Keratinocyte (primary cell): Measurements from ENCODE around the gene GZF1. TPM values are rescaled to one million over a fixed set of nuclear protein-coding genes. Genes with fewer than 3 reads are reported as not detected.

Experiments used
- DNase-seq: peaks from one replicate; pipeline ENCODE4 v3.0.0-alpha.2; 2011; ENCODE audit warnings: low read depth, missing footprints, low spot score
- FAIRE-seq: peaks from 2 replicates; lab custom pipeline; 2011; peaks lifted over from hg19 to GRCh38; lab: Jason Lieb, UNC
- H2AFZ ChIP-seq: 2 replicates; pipeline ENCODE4 v1.6.0; 2012; ENCODE audit warnings: low read length, control low read depth, inconsistent platforms; ENCODE audit not compliant: control insufficient read depth
- H3K27ac ChIP-seq: 2 replicates; pipeline ENCODE4 v1.5.1; 2011; ENCODE audit warnings: low read length; ENCODE audit not compliant: control insufficient read depth, insufficient read depth
- H3K27me3 ChIP-seq: 3 replicates; pipeline ENCODE4 v1.6.0; 2011; ENCODE audit warnings: low read length; ENCODE audit not compliant: control insufficient read depth, insufficient read depth; ENCODE audit errors: extremely low read depth
- H3K36me3 ChIP-seq, 2 experiments: 2 replicates in 1 of 2; 3 replicates in 1 of 2; pipeline ENCODE4 v1.5.1; 2011; ENCODE audit warnings: low read length in 2 of 2, mild to moderate bottlenecking in 1 of 2; ENCODE audit not compliant: control insufficient read depth in 2 of 2, insufficient read depth in 2 of 2; ENCODE audit errors: extremely low read depth in 1 of 2
- H3K4me1 ChIP-seq: 3 replicates; pipeline ENCODE4 v1.5.1; 2011; ENCODE audit warnings: low read length; ENCODE audit not compliant: control insufficient read depth, insufficient read depth; ENCODE audit errors: extremely low read depth
- H3K4me2 ChIP-seq: 3 replicates; pipeline ENCODE4 v1.6.0; 2011; ENCODE audit warnings: low read depth, low read length; ENCODE audit not compliant: control insufficient read depth, insufficient read depth; ENCODE audit errors: extremely low read depth
- H3K4me3 ChIP-seq, 3 experiments: fragments of 200-600 bp in 1 of 3; sonication (generic) in 1 of 3; 2 replicates in 2 of 3; 3 replicates in 1 of 3; pipeline ENCODE4 v1.5.1; 2011 to 2016; ENCODE audit warnings: low read length in 3 of 3, mild to moderate bottlenecking in 3 of 3, control low read depth in 2 of 3, inconsistent platforms in 1 of 3, low read depth in 1 of 3, mixed read lengths in 1 of 3, mixed run types in 1 of 3, moderate library complexity in 1 of 3; ENCODE audit not compliant: control insufficient read depth in 2 of 3, insufficient read depth in 2 of 3; ENCODE audit errors: extremely low read depth in 1 of 3
- H3K79me2 ChIP-seq: 2 replicates; pipeline ENCODE4 v1.6.0; 2012; ENCODE audit warnings: low read length; ENCODE audit not compliant: control insufficient read depth, insufficient read depth
- H3K9ac ChIP-seq: 3 replicates; pipeline ENCODE4 v1.6.0; 2011; ENCODE audit warnings: low read length; ENCODE audit not compliant: control insufficient read depth, insufficient read depth; ENCODE audit errors: extremely low read depth
- H3K9me1 ChIP-seq: 3 replicates; pipeline ENCODE4 v1.6.0; 2011; ENCODE audit warnings: low read length; ENCODE audit not compliant: control insufficient read depth, insufficient read depth; ENCODE audit errors: extremely low read depth
- H3K9me3 ChIP-seq: 2 replicates; pipeline ENCODE4 v1.5.1; 2012; ENCODE audit warnings: low read depth, low read length; ENCODE audit not compliant: control insufficient read depth
- H4K20me1 ChIP-seq: 3 replicates; pipeline ENCODE4 v1.6.0; 2011; ENCODE audit warnings: low read length; ENCODE audit not compliant: control insufficient read depth, insufficient read depth; ENCODE audit errors: extremely low read depth
- CTCF ChIP-seq, 3 experiments: IDR thresholded peaks in 1 of 3; conservative IDR thresholded peaks in 1 of 3; optimal IDR thresholded peaks in 1 of 3; 2 replicates in 2 of 3; 3 replicates in 1 of 3; pipeline versions ENCODE3 to v1.5.1; 2011; ENCODE audit warnings: low read length in 3 of 3, mild to moderate bottlenecking in 3 of 3, moderate library complexity in 2 of 3, control low read depth in 1 of 3, inconsistent platforms in 1 of 3; ENCODE audit not compliant: insufficient read depth in 2 of 3; ENCODE audit errors: extremely low read depth in 1 of 3
- EZH2 ChIP-seq: IDR thresholded peaks from one replicate; pipeline ENCODE4 v1.6.1; 2012; ENCODE audit warnings: inconsistent platforms, mild to moderate bottlenecking, low read length, moderate library complexity
- dilution Hi-C: fragments of 300-500 bp; cut with MboI; formaldehyde crosslinking; loops from one replicate; pipeline ENCODE4 v1.7.0; 2020; ENCODE audit warnings: low sequenced_read_pairs; ENCODE audit not compliant: extremely low pct_ligation_motif_present
- polyA plus RNA-seq, 5 experiments: library from polyadenylated mRNA; depleted of rRNA in 3 of 5; stranded (reverse) in 3 of 5; stranded (forward) in 1 of 5; unstranded in 1 of 5; fragments of >200 nt; gene quantifications; 1 replicate in 1 of 5; 2 replicates in 3 of 5; 3 replicates in 1 of 5; pipeline versions ENCODE4 v1.2.1 to v1.2.3, GENCODE V29; 2011 to 2012; ENCODE audit warnings: missing spikeins in 2 of 5, low read depth in 1 of 5, low replicate concordance in 1 of 5

The GZF1 gene
- polyA plus RNA-seq, 1 donor (not counting 4 experiments of a cell fraction or from before 2014, with no cell fraction given) = 11.7 TPM

GRCh38 chr20:23409800-23410199 lies 47.8 kb downstream of the GZF1 start:
- no peak overlapping the region for H3K4me3 ChIP-seq
- DNase-seq = no peak
- no peak for FAIRE-seq
- no peaks in the 10 kb centered on the region for H3K4me1 ChIP-seq
- peaks cover 3% of the 10 kb centered on the region for H4K20me1 ChIP-seq
- H3K4me2 ChIP-seq = no peak overlapping the region
- no peak overlapping the region for H3K9ac ChIP-seq
- peaks cover 0 to 2% of the 10 kb centered on the region in 2 experiments for H3K36me3 ChIP-seq
- H3K27ac ChIP-seq = no peak overlapping the region
- H2AFZ ChIP-seq = no peak overlapping the region
- no peak for TF ChIP-seq CTCF (optimal IDR thresholded peaks at IDR 0.05 in 1 of 3, IDR thresholded peaks at IDR 0.05 in 1 of 3, conservative IDR thresholded peaks at IDR 0.05 in 1 of 3; ENCODE audit: extremely low read depth in 1 of 3, insufficient read depth in 2 of 3, low read length in 3 of 3)
- no peak for TF ChIP-seq EZH2
- no peaks in the 10 kb centered on the region for H3K9me1 ChIP-seq
- dilution Hi-C loops = loop anchor here (25.0 kb wide), 1 partner anchor 203 kb away; the partner anchor contains the start of gene CST9
- H3K79me2 ChIP-seq = peaks cover 95% of the 10 kb centered on the region
- H3K27me3 ChIP-seq = no peaks in the 10 kb centered on the region
- no peaks in the 10 kb centered on the region for H3K9me3 ChIP-seq

- no peaks in the 10 kb centered on the region for H3K9me3 ChIP-seq
- peaks cover 3% of the 10 kb centered on the region for H4K20me1 ChIP-seq
- dilution Hi-C loops = loop anchor here (25.0 kb wide), 1 partner anchor 201 kb away; the partner anchor contains the start of gene CST9
- no peaks in the 10 kb centered on the region for H3K9me1 ChIP-seq
- peaks cover 5% of the 10 kb centered on the region for H3K4me1 ChIP-seq
- TF ChIP-seq CTCF (optimal IDR thresholded peaks at IDR 0.05 in 1 of 3, IDR thresholded peaks at IDR 0.05 in 1 of 3, conservative IDR thresholded peaks at IDR 0.05 in 1 of 3; ENCODE audit: extremely low read depth in 1 of 3, insufficient read depth in 2 of 3, low read length in 3 of 3) = no peak
- TF ChIP-seq EZH2 = no peak
- no peaks in the 10 kb centered on the region for H3K27me3 ChIP-seq
- H2AFZ ChIP-seq = no peak overlapping the region
- FAIRE-seq = no peak
- H3K79me2 ChIP-seq = peaks cover 95% of the 10 kb centered on the region
- no peak overlapping the region for H3K9ac ChIP-seq
- no peak overlapping the region for H3K4me3 ChIP-seq
- DNase-seq = no peak
- H3K27ac ChIP-seq = no peak overlapping the region
- H3K36me3 ChIP-seq = peaks cover 0 to 2% of the 10 kb centered on the region in 2 experiments
- H3K4me2 ChIP-seq = no peak overlapping the region
Observed at GRCh38 chr20:23410916-23411695, 49.1 kb downstream of the GZF1 start.
